ENCODE results near the gene ADA. TPM values are rescaled to one million over a fixed set of nuclear protein-coding genes. Genes with fewer than 3 reads are reported as not detected.

ADA gene
- polyA plus RNA-seq, 1 of the 3 experiments (the other 2 are of a cell fraction), result 25.7 TPM

GRCh38 chr20:44596876-44597275 lies 54.6 kb downstream of the ADA start:
- Histone ChIP-seq H3F3A (replicated peaks; ENCODE audit: insufficient read depth) (peaks cover 10% of the 10 kb centered on the region), H3K9ac (no peak overlapping the region), H3K4me2 (no peak overlapping the region), H4K20me1 (ENCODE audit: insufficient read depth) (no peaks in the 10 kb centered on the region), H3K79me2 (ENCODE audit: insufficient read depth) (peaks cover 16% of the 10 kb centered on the region; the same call in 1 of the 2 replicates), H3K4me1 (ENCODE audit: control insufficient read depth in 1 of 2, insufficient read depth in 2 of 2, low read depth in 1 of 2, low read length in 1 of 2) (peaks cover 13 to 34% of the 10 kb centered on the region in 2 experiments), H3K9me3 (no peaks in the 10 kb centered on the region), H3K27me3 (ENCODE audit: insufficient read depth) (no peaks in the 10 kb centered on the region), H3K9me2 (no peaks in the 10 kb centered on the region), H2AFZ (ENCODE audit: low read depth) (no peak overlapping the region), H3K36me3 (replicated peaks in 1 of 2; ENCODE audit: control insufficient read depth in 1 of 2, insufficient read depth in 2 of 2, low read length in 1 of 2) (peaks cover 0 to 4% of the 10 kb centered on the region in 2 experiments), H3K27ac (ENCODE audit: low read depth in 2 of 2, low read length in 1 of 2) (no peak overlapping the region), H3K4me3 (ENCODE audit: low read depth in 2 of 2, low read length in 1 of 2) (no peak overlapping the region)
- no peak for DNase-seq
- CTCF ChIA-PET, result interaction anchor here (1.1 to 3.8 kb wide), 2 partner anchors 13 to 286 kb away, joined by 3 to 26 read pairs; partner anchors contain the start of gene FITM2
- WGBS (ENCODE audit: low lambda C conversion rate), result 94% methylated on average over 3 of the region's 3 CpGs
- TF ChIP-seq CHD2 (IDR thresholded peaks at IDR 0.05; ENCODE audit: low read length, partially characterized antibody) (no peak), RCOR1 (IDR thresholded peaks at IDR 0.05; ENCODE audit: low read length) (no peak), MEF2A (IDR thresholded peaks at IDR 0.05; ENCODE audit: borderline replicate concordance, low read depth) (no peak), TAF1 (IDR thresholded peaks at IDR 0.05; ENCODE audit: borderline replicate concordance, low read depth, low read length) (no peak), FOXJ3 (CRISPR knock-in tag; IDR thresholded peaks at IDR 0.05) (no peak), NFIC (IDR thresholded peaks at IDR 0.05; ENCODE audit: borderline replicate concordance) (no peak), RXRA (IDR thresholded peaks at IDR 0.05; ENCODE audit: borderline replicate concordance, low read depth) (no peak), USF2 (IDR thresholded peaks at IDR 0.05; ENCODE audit: borderline replicate concordance, low read depth, low read length) (no peak), REST (IDR thresholded peaks at IDR 0.05; ENCODE audit: low read depth, low read length) (no peak), NRF1 (IDR thresholded peaks at IDR 0.05; ENCODE audit: low read depth, low read length) (no peak), TEAD4 (IDR thresholded peaks at IDR 0.05; ENCODE audit: borderline replicate concordance, insufficient read depth) (no peak), RFX5 (IDR thresholded peaks at IDR 0.05; ENCODE audit: low read length) (no peak), PBX3 (IDR thresholded peaks at IDR 0.05) (no peak), TCF12 (IDR thresholded peaks at IDR 0.05) (no peak), JUND (IDR thresholded peaks at IDR 0.05) (no peak), CTCF (IDR thresholded peaks at IDR 0.05) (no peak), GATA2 (CRISPR knock-in tag; IDR thresholded peaks at IDR 0.05) (no peak)
- POLR2A ChIA-PET, result interaction anchor here (1.1 kb wide), 1 partner anchor 10 kb away, joined by 3 read pairs; no protein-coding TSS in a partner anchor

Measured in SK-N-SH (cell line).